A549 treated with Hydrocortisone at 1 μM for 4 hours (cell line): ENCODE measurements around the gene FAM162A. TPM values are rescaled to one million over a fixed set of nuclear protein-coding genes. Genes with fewer than 3 reads are reported as not detected.

Experiments
- total RNA-seq: library from RNA; stranded (reverse); fragments of 200-300 nt; extraction: Qiagen RNA extraction; gene quantifications from 5 replicates; pipeline ENCODE4 v1.2.3, GENCODE V29; 2022

Gene FAM162A, protein sequence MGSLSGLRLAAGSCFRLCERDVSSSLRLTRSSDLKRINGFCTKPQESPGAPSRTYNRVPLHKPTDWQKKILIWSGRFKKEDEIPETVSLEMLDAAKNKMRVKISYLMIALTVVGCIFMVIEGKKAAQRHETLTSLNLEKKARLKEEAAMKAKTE
- 28.2 to 35.2 TPM (median 31.9 TPM) in 5 replicates for total RNA-seq

DNA sequence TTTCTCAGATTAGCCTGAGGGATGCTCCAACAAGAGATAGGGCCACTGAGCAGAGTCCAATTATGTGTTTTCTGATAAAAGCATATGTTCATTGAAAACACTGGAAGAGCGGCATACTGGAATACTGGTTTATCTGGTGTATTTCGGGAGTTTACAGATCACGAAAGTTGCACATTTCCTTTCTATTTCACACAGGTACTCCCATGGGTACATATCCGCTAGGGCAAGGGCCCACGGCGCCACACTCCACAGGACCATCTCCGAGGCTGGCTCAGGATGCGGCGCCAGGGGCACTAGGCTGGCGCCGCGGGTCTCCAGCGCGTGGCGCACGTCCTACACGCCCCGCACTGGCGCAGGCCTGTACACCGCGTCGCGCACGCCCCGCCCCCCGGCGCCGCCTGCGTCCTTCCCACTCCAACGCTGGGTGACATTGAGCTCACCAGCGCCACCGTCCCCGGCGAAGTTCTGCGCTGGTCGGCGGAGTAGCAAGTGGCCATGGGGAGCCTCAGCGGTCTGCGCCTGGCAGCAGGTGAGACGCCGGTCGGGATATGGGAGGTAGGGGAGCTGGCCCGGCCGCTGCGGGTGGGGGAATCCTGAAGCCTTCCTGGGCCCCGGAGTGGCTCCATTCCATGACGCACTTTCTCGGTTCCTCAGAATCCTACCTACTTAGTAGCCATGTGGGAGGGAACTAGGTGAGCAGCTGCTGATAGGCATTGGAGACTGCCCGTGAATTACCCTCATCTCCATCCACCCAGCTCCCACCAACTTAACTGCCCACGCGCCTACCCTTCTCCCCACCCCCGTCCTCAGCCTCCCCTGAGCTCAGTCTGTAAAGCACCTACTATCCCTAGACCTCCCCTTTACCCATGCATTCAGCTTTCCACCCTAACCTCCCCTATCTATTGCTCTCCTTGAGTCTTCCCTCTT, at the start of gene FAM162A:
Gene FAM162A, plus strand, starts transcription at position 412 of the 927 bp plus-strand sequence. Its CDS starts 84 bp downstream, at position 496.

DNA sequence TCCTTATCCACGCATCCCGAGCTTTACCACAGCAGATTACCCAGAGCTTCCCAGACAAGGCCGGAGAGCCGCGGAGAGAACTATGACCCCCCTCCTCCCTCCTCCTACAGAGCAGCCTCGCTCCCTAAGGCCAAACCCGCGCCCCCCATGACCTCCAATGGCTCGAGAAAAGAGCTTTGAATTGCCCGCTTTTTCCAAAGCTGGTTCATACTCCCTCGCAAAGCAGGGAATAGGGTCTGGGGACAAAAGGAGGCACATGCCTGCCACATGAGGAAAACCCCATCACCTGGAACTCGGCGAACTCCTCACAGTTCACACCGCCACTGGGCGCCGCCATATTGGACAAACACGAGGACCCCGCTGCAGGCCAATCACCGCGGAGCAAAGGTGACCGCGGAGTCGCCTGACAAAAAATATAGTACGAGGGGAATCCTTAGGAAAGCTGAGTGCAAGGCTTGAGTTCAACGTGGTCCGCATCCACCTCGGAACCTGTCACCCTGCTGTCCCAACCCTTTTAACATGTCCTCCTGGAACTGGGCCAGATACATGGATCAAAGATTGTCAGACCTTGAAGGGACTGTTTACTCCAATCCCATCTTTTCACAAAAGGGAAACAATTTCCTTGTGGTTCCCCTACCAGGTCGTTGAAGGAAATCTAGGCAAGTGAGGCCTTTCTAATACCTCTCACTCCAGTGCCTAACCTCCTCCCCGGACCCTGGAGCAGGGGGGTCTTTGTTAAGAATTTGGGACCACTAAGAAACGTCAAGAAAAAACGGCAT, 905 bp upstream of the FAM162A start, which contains the start of gene MIX23:
Gene MIX23, minus strand, starts transcription at position 344 of the 779 bp plus-strand sequence. Its CDS starts 7 bp downstream, at position 337.

DNA sequence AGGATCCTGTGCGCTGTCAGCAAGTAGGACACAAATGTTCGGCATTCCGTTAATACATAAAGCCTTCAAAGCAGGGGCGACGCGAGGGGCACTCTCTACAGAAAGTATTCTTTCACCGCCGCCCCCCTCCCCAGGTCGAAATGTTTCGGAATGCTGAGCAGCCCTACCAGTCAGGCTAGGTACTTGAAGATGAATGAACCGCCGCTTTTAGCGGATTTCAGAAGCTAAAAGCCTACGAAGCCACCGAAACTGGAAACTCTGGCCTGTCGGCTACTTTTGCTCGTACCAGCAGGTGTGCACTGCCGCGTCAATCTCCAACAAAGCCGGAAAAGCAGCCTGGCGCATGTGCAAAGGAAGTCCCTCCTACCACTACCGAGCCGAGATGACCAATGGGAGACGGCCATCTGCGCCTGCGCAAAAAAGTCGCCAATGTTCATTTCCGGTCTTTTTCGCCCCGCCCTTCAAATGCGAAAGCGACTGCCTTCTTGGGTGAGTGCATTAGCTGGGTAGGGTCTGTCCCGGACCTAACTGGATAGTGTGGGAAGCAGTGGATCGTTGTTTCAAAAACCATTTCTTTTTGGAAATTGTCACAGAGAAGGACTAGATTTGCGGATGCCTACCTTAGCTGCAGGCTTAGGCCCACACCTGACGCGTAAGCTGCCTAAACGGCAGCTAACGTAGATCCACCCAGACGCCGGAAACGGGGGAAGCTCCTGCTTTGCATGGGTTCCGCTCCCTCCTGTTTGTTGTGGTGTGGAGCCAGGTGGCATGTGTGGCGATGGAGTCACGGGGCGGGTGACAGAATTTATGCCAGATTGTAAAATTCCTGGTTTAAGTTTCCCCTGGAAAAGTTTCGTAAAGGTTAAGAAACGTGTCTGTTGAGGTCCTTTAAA, 32.0 kb downstream of the FAM162A start, which contains the start of gene WDR5B:
Gene WDR5B, minus strand, starts transcription at position 301 of the 893 bp plus-strand sequence. CDS start 534 bp downstream, outside the sequence.

Other genes with a start within 250 kb of the FAM162A start
- not detected in 5 replicates for gene CASR, start 200.5 kb upstream of the FAM162A start, total RNA-seq
- gene CSTA, start 58.9 kb upstream of the FAM162A start, total RNA-seq, result 0.52 to 1.4 TPM (median 0.75 TPM) in 5 replicates
- 47.2 to 63.4 TPM (median 47.6 TPM) in 5 replicates for gene MIX23, start 951 bp upstream of the FAM162A start, total RNA-seq
- gene WDR5B, start 31.9 kb downstream of the FAM162A start, total RNA-seq, result 2.8 to 3.8 TPM (median 3.6 TPM) in 5 replicates
- gene KPNA1, start 130.8 kb downstream of the FAM162A start, total RNA-seq, result 52.8 to 65.6 TPM (median 62.3 TPM) in 5 replicates
- gene PARP9, start 180.1 kb downstream of the FAM162A start, total RNA-seq, result 5.1 to 7.0 TPM (median 5.8 TPM) in 5 replicates
- 7.4 to 11.1 TPM (median 7.6 TPM) in 5 replicates for gene DTX3L, start 180.2 kb downstream of the FAM162A start, total RNA-seq
- not detected in 5 replicates for gene PARP15, start 193.5 kb downstream of the FAM162A start, total RNA-seq